K562 (cell line): Measurements from ENCODE around the gene P2RY11. TPM values are rescaled to one million over a fixed set of nuclear protein-coding genes. Genes with fewer than 3 reads are reported as not detected.

Experiments used
- ATAC-seq: fragments of 200-7000 bp; cut with Tn5 transposase; 3 replicates; pipeline ENCODE4 v1.9.1; 2020; ENCODE audit warnings: moderate library complexity
- BruUV-seq: library from RNA; stranded (reverse); fragments of 400-500 nt; replicated peaks from 2 replicates; lab custom pipeline; 2021; lab: Mats Ljungman, UMichigan
- CTCF ChIA-PET: fragments of 300-600 bp; formaldehyde crosslinking; extraction: SDS; loops from one replicate; lab custom pipeline; 2021; ENCODE audit warnings: low intra/inter-chr PET ratio; lab: Yijun Ruan, JAX
- POLR2A ChIA-PET: fragments of 300-600, 350-650 bp; sonication (Branson Sonifier 250); formaldehyde crosslinking; extraction: SDS; loops from one replicate; lab custom pipeline; 2021; ENCODE audit warnings: antibody characterized with exemption, inconsistent platforms; lab: Yijun Ruan, JAX
- DNase-seq, 4 experiments: peaks; one replicate each; pipeline versions ENCODE4 v3.0.0 to v3.0.0-alpha.2; 2011 to 2018; ENCODE audit warnings: low spot score in 3 of 4, mixed read lengths in 3 of 4; ENCODE audit errors: extremely low read depth in 1 of 4
- FAIRE-seq: peaks from 2 replicates; lab custom pipeline; 2011; peaks lifted over from hg19 to GRCh38; lab: Jason Lieb, UNC
- H2AFZ ChIP-seq: 2 replicates; pipeline ENCODE4 v1.6.0; 2011; ENCODE audit warnings: low read depth, low read length, control low read depth, inconsistent platforms
- H3K27ac ChIP-seq: fragments of 200-600 bp; 3 replicates; pipeline ENCODE4 v1.8.0; 2011; ENCODE audit warnings: low read depth, mild to moderate bottlenecking, control low read depth, inconsistent platforms, low read length, moderate library complexity, mixed read lengths; ENCODE audit errors: extremely low read depth
- H3K27me3 ChIP-seq, 2 experiments: fragments of 300-600 bp in 1 of 2; 2 replicates in 1 of 2; 3 replicates in 1 of 2; pipeline versions ENCODE4 v1.6.0 to v1.8.0; 2011; ENCODE audit warnings: inconsistent platforms in 2 of 2, low read length in 2 of 2, mild to moderate bottlenecking in 1 of 2, mixed read lengths in 1 of 2, moderate library complexity in 1 of 2; ENCODE audit not compliant: control insufficient read depth in 2 of 2, insufficient read depth in 2 of 2
- H3K36me3 ChIP-seq: fragments of 300-600 bp; 3 replicates; pipeline ENCODE4 v1.8.0; 2011; ENCODE audit warnings: mild to moderate bottlenecking, low read length, inconsistent platforms; ENCODE audit not compliant: control insufficient read depth, insufficient read depth
- H3K4me1 ChIP-seq, 2 experiments: fragments of 200-600 bp in 1 of 2; replicated peaks in 1 of 2; 2 replicates in 1 of 2; 3 replicates in 1 of 2; pipeline versions ENCODE4 v1.5.1 to v1.8.0; 2011; ENCODE audit warnings: inconsistent platforms in 2 of 2, low read length in 2 of 2, mild to moderate bottlenecking in 1 of 2, mixed read lengths in 1 of 2, moderate library complexity in 1 of 2; ENCODE audit not compliant: control insufficient read depth in 2 of 2, insufficient read depth in 2 of 2
- H3K4me2 ChIP-seq: 2 replicates; pipeline ENCODE4 v1.6.1; 2011; ENCODE audit warnings: low read length, control low read depth, inconsistent platforms, mixed read lengths; ENCODE audit not compliant: insufficient read depth
- H3K4me3 ChIP-seq: fragments of 200-600 bp; sonication (generic), shearing (Covaris generic); 2 replicates; pipeline ENCODE4 v1.5.1; 2016; ENCODE audit warnings: control low read depth, inconsistent platforms
- H3K79me2 ChIP-seq: fragments of 200-600 bp; 3 replicates; pipeline ENCODE4 v1.8.0; 2011; ENCODE audit warnings: low read length, inconsistent platforms; ENCODE audit not compliant: control insufficient read depth, insufficient read depth
- H3K9ac ChIP-seq, 2 experiments: 2 replicates each; pipeline versions ENCODE4 v1.6.0 to v1.6.1; 2011; ENCODE audit warnings: low read depth in 2 of 2, low read length in 2 of 2, control low read depth in 1 of 2, inconsistent platforms in 1 of 2, mild to moderate bottlenecking in 1 of 2, mixed read lengths in 1 of 2; ENCODE audit not compliant: insufficient read depth in 1 of 2
- H3K9me1 ChIP-seq: one replicate; pipeline ENCODE4 v1.6.0; 2011; ENCODE audit warnings: inconsistent platforms, mild to moderate bottlenecking, low read length, moderate library complexity; ENCODE audit not compliant: control insufficient read depth, insufficient read depth
- H3K9me3 ChIP-seq: replicated peaks from 2 replicates; pipeline ENCODE4 v1.5.1; 2011; ENCODE audit warnings: low read depth, low read length, inconsistent platforms; ENCODE audit not compliant: control insufficient read depth, insufficient read depth
- H4K20me1 ChIP-seq: replicated peaks from 2 replicates; pipeline ENCODE4 v1.6.1; 2011; ENCODE audit warnings: low read length, inconsistent platforms, mixed read lengths; ENCODE audit not compliant: control insufficient read depth, insufficient read depth
- EHMT2 ChIP-seq: fragments of 450-650 bp; IDR thresholded peaks from 2 replicates; pipeline ENCODE4 v1.6.1; 2018; ENCODE audit warnings: antibody characterized with exemption
- NR2C2 ChIP-seq, 2 experiments: fragments of 200-800 bp in 1 of 2; sonication (Bioruptor generic) in 1 of 2; sonication (generic) in 1 of 2; formaldehyde crosslinking in 1 of 2; IDR thresholded peaks; 2 replicates each; pipeline versions ENCODE4 v1.6.1 to v1.8.0; 2016 to 2022; ENCODE audit warnings: mild to moderate bottlenecking in 1 of 2, missing compliant biosample characterization in 1 of 2, missing genetic modification characterization in 1 of 2, missing genetic modification reagents in 1 of 2
- PHF20 ChIP-seq: fragments of 450-650 bp; IDR thresholded peaks from 2 replicates; pipeline ENCODE4 v1.6.1; 2018; ENCODE audit not compliant: partially characterized antibody
- ZNF232 ChIP-seq: sonication (generic); formaldehyde crosslinking; IDR thresholded peaks from 2 replicates; pipeline ENCODE4 v1.8.0; 2022; ENCODE audit warnings: mild to moderate bottlenecking, missing genetic modification reagents
- ZNF384 ChIP-seq: IDR thresholded peaks from 2 replicates; pipeline ENCODE4 v1.6.1; 2012; ENCODE audit warnings: low read depth, low read length, improper control_type of control experiment
- WGBS: fragments of 100-300 bp; shearing (Covaris generic); methylation state at CpG from one replicate; pipeline ENCODE4 v1.1.6; 2016; ENCODE audit warnings: low coverage, mixed read lengths; ENCODE audit not compliant: insufficient coverage; ENCODE audit errors: missing lambda C conversion rate; 5-methylcytosine and 5-hydroxymethylcytosine counted together
- in situ Hi-C: fragments of 300-500 bp; cut with MboI; formaldehyde crosslinking; loops from 4 replicates; pipeline ENCODE4 v1.15.0; 2018; ENCODE audit warnings: inconsistent platforms, mixed read lengths
- intact Hi-C: fragments of 100-400 bp; cut with micrococcal nuclease; formaldehyde crosslinking; loops from 2 replicates; pipeline ENCODE4 v1.14.2; 2022
- polyA plus RNA-seq, 8 experiments: library from polyadenylated mRNA; depleted of rRNA in 4 of 8; stranded (reverse) in 5 of 8; unstranded in 3 of 8; fragments of >200 nt; fragmentation: Nextera tagmentation in 2 of 8; fragmentation: Illumina TruSeq in 1 of 8; extraction: Ambion mirVana in 2 of 8; extraction: Trizol in 1 of 8; gene quantifications; 2 replicates each; pipeline versions ENCODE4 v1.2.1 to v1.2.3, GENCODE V29; 2011 to 2014; ENCODE audit warnings: inconsistent platforms in 1 of 8, missing spikeins in 1 of 8
- total RNA-seq, 7 experiments: library from RNA; depleted of rRNA in 6 of 7; stranded (reverse); fragments of >200 nt in 6 of 7; fragmentation: Illumina TruSeq in 2 of 7; extraction: Trizol in 2 of 7; gene quantifications; 2 replicates each; pipeline versions ENCODE4 v1.2.1 to v1.2.3, GENCODE V29; 2011 to 2021; ENCODE audit warnings: low replicate concordance in 1 of 7
- TF ChIP-seq, protein P1 (sequence below), 2 experiments: fragments of 450-650 bp in 1 of 2; sonication (generic) in 1 of 2; formaldehyde crosslinking in 1 of 2; IDR thresholded peaks in 1 of 2; conservative IDR thresholded peaks in 1 of 2; 2 replicates each; pipeline versions ENCODE4 v1.6.1 to v1.8.1; 2016 to 2023; ENCODE audit warnings: mild to moderate bottlenecking in 2 of 2, moderate library complexity in 2 of 2, inconsistent platforms in 1 of 2, missing genetic modification reagents in 1 of 2
- TF ChIP-seq, protein P2 (sequence below): fragments of 450-650 bp; formaldehyde crosslinking; conservative IDR thresholded peaks from 2 replicates; pipeline ENCODE4 v1.4.0; 2022; ENCODE audit warnings: mild to moderate bottlenecking, missing genetic modification characterization

Gene P2RY11
- total and polyA plus RNA-seq, 9 of the 15 experiments (the other 6 are each of a cell fraction or from before 2014, with no cell fraction given): 0.03 to 10.1 (median 1.5) TPM

DNA sequence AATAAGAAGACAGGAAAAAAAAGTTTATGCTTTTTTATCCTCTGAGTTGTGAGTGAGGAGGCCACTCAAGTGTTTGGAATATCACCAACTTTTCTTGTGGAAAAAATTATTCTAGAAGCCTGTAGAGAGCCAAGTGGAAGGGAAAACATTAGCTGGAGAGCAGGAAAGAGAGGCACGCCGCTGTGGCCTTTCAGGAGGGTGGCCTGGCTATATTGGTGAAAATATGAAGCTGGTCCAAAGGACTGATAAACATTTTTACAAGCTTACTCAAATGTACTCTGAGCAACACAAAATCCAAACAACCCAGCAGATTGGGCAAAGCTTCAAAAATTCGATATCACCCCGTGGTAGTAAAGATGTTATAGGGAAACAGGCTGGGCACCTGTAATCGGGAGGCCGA lies 10.6 kb downstream of the P2RY11 start:
- Histone ChIP-seq H3K36me3 (peaks cover 17% of the 10 kb centered on the region; the same call in 2 of the 3 replicates), H3K9me3 (no peaks in the 10 kb centered on the region), H2AFZ (no peak overlapping the region), H3K27me3 (no peaks in the 10 kb centered on the region), H3K79me2 (peaks cover 15% of the 10 kb centered on the region), H3K9me1 (no peaks in the 10 kb centered on the region), H3K9ac (no peak overlapping the region), H3K27ac (no peak overlapping the region), H3K4me2 (no peak overlapping the region), H3K4me1 (peaks cover 3 to 27% of the 10 kb centered on the region in 2 experiments; a peak in 3 of 5 replicates), H3K4me3 (no peak overlapping the region), H4K20me1 (0 out of 2 replicates have a peak, but pooled peaks cover 5% of the 10 kb centered on the region)
- POLR2A ChIA-PET: interaction anchor here (0.7 to 1.4 kb wide), 4 partner anchors 11 to 18 kb away, joined by 3 to 6 read pairs (median 4); partner anchors contain the start of gene PPAN
- CTCF ChIA-PET: no interaction called here
- intact Hi-C loops (no loop called here), in situ Hi-C loops (no loop called here)
- TF ChIP-seq NR2C2 (CRISPR knock-in tag; IDR thresholded peaks at IDR 0.05) (no peak), NR2C2 (tag; IDR thresholded peaks at IDR 0.05) (no peak), ZNF232 (no peak), PHF20 (no peak), EHMT2 (no peak), ZNF384 (no peak)
- TF ChIP-seq, protein P1, sequence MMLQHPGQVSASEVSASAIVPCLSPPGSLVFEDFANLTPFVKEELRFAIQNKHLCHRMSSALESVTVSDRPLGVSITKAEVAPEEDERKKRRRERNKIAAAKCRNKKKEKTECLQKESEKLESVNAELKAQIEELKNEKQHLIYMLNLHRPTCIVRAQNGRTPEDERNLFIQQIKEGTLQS (IDR thresholded peaks at IDR 0.05): no peak
- TF ChIP-seq, protein P1 (CRISPR knock-in tag; conservative IDR thresholded peaks at IDR 0.05): no peak
- TF ChIP-seq, protein P2, sequence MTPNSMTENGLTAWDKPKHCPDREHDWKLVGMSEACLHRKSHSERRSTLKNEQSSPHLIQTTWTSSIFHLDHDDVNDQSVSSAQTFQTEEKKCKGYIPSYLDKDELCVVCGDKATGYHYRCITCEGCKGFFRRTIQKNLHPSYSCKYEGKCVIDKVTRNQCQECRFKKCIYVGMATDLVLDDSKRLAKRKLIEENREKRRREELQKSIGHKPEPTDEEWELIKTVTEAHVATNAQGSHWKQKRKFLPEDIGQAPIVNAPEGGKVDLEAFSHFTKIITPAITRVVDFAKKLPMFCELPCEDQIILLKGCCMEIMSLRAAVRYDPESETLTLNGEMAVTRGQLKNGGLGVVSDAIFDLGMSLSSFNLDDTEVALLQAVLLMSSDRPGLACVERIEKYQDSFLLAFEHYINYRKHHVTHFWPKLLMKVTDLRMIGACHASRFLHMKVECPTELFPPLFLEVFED (CRISPR knock-in tag): no peak
- no peak for ATAC-seq
- FAIRE-seq: no peak
- no peak for DNase-seq
- no TSS peak for BruUV-seq
- 40% methylated on average over 6 of the region's 6 CpGs for WGBS
